NT2/D1 (cell line): ENCODE results near the gene PPAN.

Experiments used
- DNase-seq: peaks from one replicate; pipeline ENCODE4 v3.0.0-alpha.2; 2011; ENCODE audit warnings: low read depth, low spot score
- H3K27me3 ChIP-seq: 2 replicates; pipeline ENCODE4 v1.6.0; 2011; ENCODE audit warnings: mild to moderate bottlenecking; ENCODE audit not compliant: insufficient read length, insufficient read depth
- H3K36me3 ChIP-seq: 2 replicates; pipeline ENCODE4 v1.6.1; 2011; ENCODE audit warnings: mild to moderate bottlenecking, low read length, mixed read lengths; ENCODE audit not compliant: insufficient read depth, insufficient read length
- H3K4me1 ChIP-seq: 2 replicates; pipeline ENCODE4 v1.5.1; 2011; ENCODE audit not compliant: insufficient read depth, insufficient read length
- H3K4me3 ChIP-seq: 2 replicates; pipeline ENCODE4 v1.5.1; 2011; ENCODE audit warnings: low read depth; ENCODE audit not compliant: insufficient read length
- H3K9ac ChIP-seq: 2 replicates; pipeline ENCODE4 v1.6.0; 2011; ENCODE audit warnings: low read depth; ENCODE audit not compliant: insufficient read length
- H3K9me3 ChIP-seq: 2 replicates; pipeline ENCODE4 v1.5.1; 2011; ENCODE audit warnings: mild to moderate bottlenecking, low read length; ENCODE audit not compliant: insufficient read depth
- SUZ12 ChIP-seq: IDR thresholded peaks from 2 replicates; pipeline ENCODE4 v1.6.1; 2011; ENCODE audit not compliant: insufficient read length, insufficient read depth; ENCODE audit errors: extremely low read depth
- YY1 ChIP-seq: IDR thresholded peaks from 2 replicates; pipeline ENCODE4 v1.6.1; 2011; ENCODE audit not compliant: insufficient read length, insufficient read depth
- ZNF274 ChIP-seq: IDR thresholded peaks from 2 replicates; pipeline ENCODE4 v1.6.1; 2011; ENCODE audit warnings: mild to moderate bottlenecking, low read depth, low read length

PPAN gene

DNA sequence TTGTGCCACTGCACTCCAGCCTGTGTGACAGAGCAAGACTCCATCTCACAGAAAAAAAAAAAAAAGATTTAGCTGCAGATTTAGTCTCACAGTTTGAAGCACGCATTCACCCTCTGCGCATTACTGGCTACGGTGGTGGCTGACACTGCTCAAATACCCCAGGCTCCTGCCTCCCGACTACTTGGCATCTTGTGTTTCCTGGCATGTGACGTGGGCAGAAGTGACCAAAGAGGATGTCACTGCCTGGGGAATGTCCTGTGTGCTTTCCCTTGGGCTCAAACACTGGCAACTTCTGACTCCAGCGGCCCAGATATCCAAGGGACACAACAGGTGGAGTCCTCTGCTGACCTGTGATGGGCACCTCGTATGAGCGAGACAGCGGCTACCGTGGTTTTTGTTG lies 38.2 kb downstream of the PPAN start:
- H3K4me3 ChIP-seq, result no peak overlapping the region
- no peak overlapping the region for H3K9ac ChIP-seq
- no peaks in the 10 kb centered on the region for H3K9me3 ChIP-seq
- H3K36me3 ChIP-seq, result peaks cover 93% of the 10 kb centered on the region
- no peak for DNase-seq
- no peaks in the 10 kb centered on the region for H3K27me3 ChIP-seq
- H3K4me1 ChIP-seq, result no peaks in the 10 kb centered on the region
- no peak for TF ChIP-seq SUZ12
- TF ChIP-seq YY1, result no peak
- no peak for TF ChIP-seq ZNF274

DNA sequence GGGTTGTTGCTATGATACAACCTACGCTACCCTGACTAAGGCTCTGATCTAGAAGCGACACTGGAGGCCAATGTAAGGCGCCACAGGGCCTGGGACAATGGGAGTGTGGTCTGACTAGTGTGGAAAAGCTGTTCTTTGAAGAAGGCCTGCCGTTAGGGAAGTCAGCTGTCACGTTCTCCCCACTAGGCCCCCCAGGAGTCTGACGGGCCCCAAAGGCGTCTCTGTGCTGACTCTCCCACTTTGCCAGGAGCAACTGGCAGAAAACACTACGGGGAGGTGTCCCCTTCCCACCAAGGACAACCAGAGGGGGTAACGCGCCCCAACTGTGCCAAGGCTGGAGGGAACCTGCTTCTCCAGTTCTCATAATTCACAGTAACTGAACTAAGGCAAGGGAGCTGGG lies 38.9 kb downstream of the PPAN start:
- H3K4me1 ChIP-seq, result no peaks in the 10 kb centered on the region
- no peak for DNase-seq
- H3K9me3 ChIP-seq, result no peaks in the 10 kb centered on the region
- H3K36me3 ChIP-seq, result peaks cover 93% of the 10 kb centered on the region
- H3K9ac ChIP-seq, result no peak overlapping the region
- H3K4me3 ChIP-seq, result no peak overlapping the region
- TF ChIP-seq YY1, result no peak
- no peak for TF ChIP-seq ZNF274
- no peak for TF ChIP-seq SUZ12
- H3K27me3 ChIP-seq, result no peaks in the 10 kb centered on the region

- Histone ChIP-seq H3K36me3 (peaks cover 95% of the 10 kb centered on the region), H3K9ac (no peak overlapping the region), H3K4me3 (no peak overlapping the region), H3K9me3 (no peaks in the 10 kb centered on the region), H3K4me1 (no peaks in the 10 kb centered on the region), H3K27me3 (no peaks in the 10 kb centered on the region)
- TF ChIP-seq ZNF274, result no peak
- no peak for TF ChIP-seq SUZ12
- no peak for DNase-seq
Observed at GRCh38 chr19:10146142-10146541, 40.0 kb downstream of the PPAN start.

GRCh38 chr19:10149427-10149826 lies 43.3 kb downstream of the PPAN start:
- no peaks in the 10 kb centered on the region for H3K9me3 ChIP-seq
- no peaks in the 10 kb centered on the region for H3K27me3 ChIP-seq
- no peak overlapping the region for H3K4me3 ChIP-seq
- H3K4me1 ChIP-seq, result no peaks in the 10 kb centered on the region
- DNase-seq, result no peak
- TF ChIP-seq YY1, result no peak
- no peak for TF ChIP-seq SUZ12
- peaks cover 93% of the 10 kb centered on the region for H3K36me3 ChIP-seq
- no peak overlapping the region for H3K9ac ChIP-seq

DNA sequence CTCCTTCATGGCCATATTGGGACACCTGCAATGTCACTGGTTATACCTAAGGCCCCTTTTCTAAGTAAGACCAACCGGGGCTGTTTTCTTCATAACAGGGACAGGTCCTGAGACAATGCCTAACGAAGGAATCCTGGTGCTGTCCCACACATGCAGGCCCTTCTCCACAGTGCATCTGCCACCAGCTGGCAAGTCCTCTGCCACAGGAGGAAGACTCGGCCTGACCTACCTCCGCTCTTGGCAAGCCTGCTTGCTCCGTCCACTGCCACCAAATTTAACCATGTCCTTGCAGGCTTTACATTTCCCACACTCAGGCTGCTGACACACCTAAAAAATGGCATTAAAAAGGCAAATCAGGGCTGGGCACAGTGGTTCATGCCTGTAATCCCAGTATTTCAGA lies 45.4 kb downstream of the PPAN start:
- Histone ChIP-seq H3K27me3 (no peaks in the 10 kb centered on the region), H3K9ac (no peak overlapping the region), H3K4me1 (no peaks in the 10 kb centered on the region), H3K9me3 (no peaks in the 10 kb centered on the region), H3K4me3 (no peak overlapping the region), H3K36me3 (peaks cover 93% of the 10 kb centered on the region)
- TF ChIP-seq SUZ12 (no peak), ZNF274 (no peak), YY1 (no peak)
- no peak for DNase-seq

- H3K9ac ChIP-seq, result no peak overlapping the region
- no peak for DNase-seq
- H3K4me1 ChIP-seq, result no peaks in the 10 kb centered on the region
- H3K9me3 ChIP-seq, result no peaks in the 10 kb centered on the region
- no peaks in the 10 kb centered on the region for H3K27me3 ChIP-seq
- TF ChIP-seq ZNF274 (no peak), YY1 (no peak), SUZ12 (no peak)
- H3K36me3 ChIP-seq, result peaks cover 93% of the 10 kb centered on the region
- H3K4me3 ChIP-seq, result no peak overlapping the region
Observed at GRCh38 chr19:10152100-10152499, 45.9 kb downstream of the PPAN start.

GRCh38 chr19:10155839-10156238 lies 49.7 kb downstream of the PPAN start:
- Histone ChIP-seq H3K4me3 (no peak overlapping the region), H3K36me3 (peaks cover 98% of the 10 kb centered on the region), H3K27me3 (no peaks in the 10 kb centered on the region), H3K9me3 (no peaks in the 10 kb centered on the region), H3K9ac (no peak overlapping the region), H3K4me1 (peaks cover 3% of the 10 kb centered on the region)
- TF ChIP-seq ZNF274 (no peak), YY1 (no peak), SUZ12 (no peak)
- DNase-seq, result no peak

DNA sequence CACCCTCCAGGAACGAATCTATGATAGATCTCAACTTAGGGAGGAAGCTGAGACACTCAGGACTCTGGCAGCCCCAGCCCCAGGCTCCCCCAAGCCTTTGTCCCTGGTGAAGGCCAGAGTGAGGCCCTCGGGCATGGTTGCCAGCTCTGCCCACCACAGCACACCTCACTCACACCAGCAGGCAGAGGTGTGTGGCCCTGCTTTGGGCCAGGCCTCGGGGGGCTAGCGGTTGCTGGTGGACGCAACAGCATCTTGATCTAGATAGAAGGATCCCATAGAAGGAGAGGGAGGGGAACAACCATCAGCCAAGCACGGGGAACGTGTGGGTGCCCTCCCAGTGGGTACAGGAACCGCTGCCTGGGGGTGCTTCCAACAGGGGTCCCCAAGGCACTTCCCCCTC lies 51.9 kb downstream of the PPAN start:
- H3K27me3 ChIP-seq, result no peaks in the 10 kb centered on the region
- no peak overlapping the region for H3K4me3 ChIP-seq

More for the DNA sequence above, 51.9 kb downstream of the PPAN start:
- Histone ChIP-seq H3K9ac (no peak overlapping the region), H3K36me3 (peaks cover 97% of the 10 kb centered on the region), H3K4me1 (peaks cover 3% of the 10 kb centered on the region), H3K9me3 (no peaks in the 10 kb centered on the region)
- TF ChIP-seq YY1 (no peak), ZNF274 (no peak), SUZ12 (no peak)
- DNase-seq, result no peak
